Gastrocnemius medialis (tissue), 4 donors: ENCODE results near the gene AVL9. TPM values are rescaled to one million over a fixed set of nuclear protein-coding genes. Genes with fewer than 3 reads are reported as not detected.

Source experiments
- ATAC-seq, 2 donors: fragments of 150-250 bp; one replicate each; pipeline ENCODE4 v1.9.1; 2016
- DNase-seq, 2 donors: peaks; one replicate each; pipeline ENCODE4 v3.0.0-alpha.2; 2019
- H3K27ac ChIP-seq, 4 donors: fragments of 200-600 bp; sonication (generic); 1 replicate in 1 of 4; 2 replicates in 3 of 4; pipeline ENCODE4 v1.5.1; 2016 to 2018; ENCODE audit warnings: mild to moderate bottlenecking in 2 of 4, moderate library complexity in 1 of 4
- H3K27me3 ChIP-seq, 3 donors: fragments of 200-600 bp; sonication (generic) in 2 of 3; 1 replicate in 1 of 3; 2 replicates in 2 of 3; pipeline versions ENCODE4 v1.5.1 to v1.6.0; 2016 to 2019; ENCODE audit warnings: mild to moderate bottlenecking in 1 of 3, moderate library complexity in 1 of 3
- H3K36me3 ChIP-seq, 2 donors: fragments of 200-600 bp; sonication (generic) in 1 of 2; one replicate each; pipeline ENCODE4 v1.5.1; 2017 to 2018
- H3K4me1 ChIP-seq, 2 donors: fragments of 200-600 bp; sonication (generic) in 1 of 2; one replicate each; pipeline ENCODE4 v1.5.1; 2016 to 2017; ENCODE audit warnings: mild to moderate bottlenecking in 2 of 2
- H3K4me3 ChIP-seq, 4 donors: fragments of 200-600 bp; sonication (generic) in 3 of 4; 1 replicate in 1 of 4; 2 replicates in 3 of 4; pipeline ENCODE4 v1.5.1; 2016 to 2019; ENCODE audit warnings: mild to moderate bottlenecking in 2 of 4
- H3K9me3 ChIP-seq, 3 donors: fragments of 200-600 bp; sonication (generic) in 2 of 3; 1 replicate in 1 of 3; 2 replicates in 2 of 3; pipeline ENCODE4 v1.5.1; 2016 to 2019
- POLR2A ChIP-seq, 2 donors: fragments of 450-650 bp; IDR thresholded peaks; one replicate each; pipeline ENCODE4 v1.6.1; 2017; ENCODE audit warnings: antibody characterized with exemption in 2 of 2, mild to moderate bottlenecking in 2 of 2, moderate library complexity in 2 of 2
- in situ Hi-C, 4 donors: fragments of 200-750 bp; cut with MboI; loops; one replicate each; pipeline versions ENCODE4 v1.15.0 to v1.8.0; 2017; ENCODE audit warnings: low sequenced_read_pairs in 4 of 4
- intact Hi-C: fragments of 100-400 bp; cut with DNase I; formaldehyde crosslinking; loops from one replicate; pipeline ENCODE4 v1.15.1; 2023; ENCODE audit warnings: low total_unique reads
- total RNA-seq, 4 donors: library from RNA; depleted of rRNA; stranded (reverse); fragments of >200 nt; gene quantifications; one replicate each; pipeline versions ENCODE4 v1.1.0 to v1.2.3, GENCODE V29; 2016
- TF ChIP-seq, protein P1 (sequence below), 5 experiments: fragments of 450-650 bp in 3 of 5; fragments of 200-600 bp in 2 of 5; sonication (generic) in 2 of 5; IDR thresholded peaks in 4 of 5; conservative IDR thresholded peaks in 1 of 5; 1 replicate in 4 of 5; 2 replicates in 1 of 5; pipeline ENCODE4 v1.5.1; 2016 to 2019; ENCODE audit warnings: antibody characterized with exemption in 5 of 5, mild to moderate bottlenecking in 3 of 5, moderate library complexity in 3 of 5

Gene AVL9
- total RNA-seq, 4 donors from 2014 or later: 22.3 to 27.6 (median 25.5) TPM

DNA sequence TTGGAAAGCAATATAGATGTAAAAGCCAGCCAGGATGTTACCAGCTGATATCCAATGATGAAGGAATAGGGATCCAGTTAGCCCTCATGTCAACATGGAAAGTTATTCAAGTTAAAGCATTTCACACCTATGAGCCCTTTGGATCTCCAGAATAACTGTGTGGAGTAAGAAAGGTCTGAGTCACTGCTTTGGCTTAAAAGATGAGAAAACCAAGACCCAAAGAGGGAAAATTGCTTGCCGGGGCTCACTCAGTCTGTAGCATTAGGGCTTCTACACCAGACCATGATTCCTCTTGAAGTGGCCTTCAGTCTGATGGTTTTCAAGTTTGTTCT is 17.7 kb upstream of the AVL9 start:
- Histone ChIP-seq H3K36me3 (no peaks in the 10 kb centered on the region), H3K27me3 (no peaks in the 10 kb centered on the region), H3K27ac (no peak overlapping the region), H3K4me1 (no peaks in the 10 kb centered on the region), H3K9me3 (no peaks in the 10 kb centered on the region), H3K4me3 (no peak overlapping the region)
- TF ChIP-seq, protein P1, sequence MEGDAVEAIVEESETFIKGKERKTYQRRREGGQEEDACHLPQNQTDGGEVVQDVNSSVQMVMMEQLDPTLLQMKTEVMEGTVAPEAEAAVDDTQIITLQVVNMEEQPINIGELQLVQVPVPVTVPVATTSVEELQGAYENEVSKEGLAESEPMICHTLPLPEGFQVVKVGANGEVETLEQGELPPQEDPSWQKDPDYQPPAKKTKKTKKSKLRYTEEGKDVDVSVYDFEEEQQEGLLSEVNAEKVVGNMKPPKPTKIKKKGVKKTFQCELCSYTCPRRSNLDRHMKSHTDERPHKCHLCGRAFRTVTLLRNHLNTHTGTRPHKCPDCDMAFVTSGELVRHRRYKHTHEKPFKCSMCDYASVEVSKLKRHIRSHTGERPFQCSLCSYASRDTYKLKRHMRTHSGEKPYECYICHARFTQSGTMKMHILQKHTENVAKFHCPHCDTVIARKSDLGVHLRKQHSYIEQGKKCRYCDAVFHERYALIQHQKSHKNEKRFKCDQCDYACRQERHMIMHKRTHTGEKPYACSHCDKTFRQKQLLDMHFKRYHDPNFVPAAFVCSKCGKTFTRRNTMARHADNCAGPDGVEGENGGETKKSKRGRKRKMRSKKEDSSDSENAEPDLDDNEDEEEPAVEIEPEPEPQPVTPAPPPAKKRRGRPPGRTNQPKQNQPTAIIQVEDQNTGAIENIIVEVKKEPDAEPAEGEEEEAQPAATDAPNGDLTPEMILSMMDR (IDR thresholded peaks at IDR 0.05 in 4 of 5, conservative IDR thresholded peaks at IDR 0.05 in 1 of 5): no peak
- TF ChIP-seq POLR2A (IDR thresholded peaks at IDR 0.05): no peak
- no peak for ATAC-seq
- no peak for DNase-seq
- in situ Hi-C loops (loop anchor here in 3 of 4 donors (25.0 kb wide), 4 partner anchors 585 to 740 kb away; partner anchors contain the start of genes BBS9 (in 1 of the 3) and NT5C3A (in 1 of the 3)), intact Hi-C loops (no loop called here)

DNA sequence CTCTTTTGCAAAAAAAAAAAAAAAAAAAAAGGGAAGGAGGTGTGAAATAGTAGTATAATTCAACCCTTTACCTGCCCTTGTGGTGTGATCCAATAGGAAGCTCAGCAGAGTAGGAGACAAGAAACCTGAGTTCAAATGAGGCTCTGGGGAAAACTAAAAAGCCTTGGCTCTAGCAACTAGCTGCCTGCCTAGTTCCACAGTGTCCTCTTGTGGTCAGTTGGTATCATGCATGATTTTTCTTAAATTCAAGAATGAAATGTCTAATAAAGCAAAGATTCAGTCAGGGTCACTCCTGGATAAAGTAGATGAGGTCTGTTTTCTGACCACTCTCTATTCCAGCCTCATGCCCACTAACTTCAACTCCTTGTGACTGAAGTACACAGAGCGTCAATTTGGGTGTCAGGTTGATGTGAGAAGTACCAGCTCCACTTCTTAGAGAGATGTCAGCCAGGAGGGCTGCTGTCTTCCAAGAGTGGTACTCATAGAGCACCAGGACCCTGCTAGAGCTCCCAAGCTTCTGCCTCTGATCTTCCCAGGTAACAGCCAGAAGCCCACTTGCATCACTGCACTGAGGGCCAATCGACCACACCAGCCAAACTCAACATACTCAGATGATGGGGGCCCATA is 15.6 kb upstream of the AVL9 start:
- ATAC-seq (no peak), DNase-seq (no peak)
- Histone ChIP-seq H3K27ac (no peak overlapping the region), H3K9me3 (no peaks in the 10 kb centered on the region), H3K4me3 (no peak overlapping the region), H3K4me1 (no peaks in the 10 kb centered on the region), H3K27me3 (no peaks in the 10 kb centered on the region), H3K36me3 (no peaks in the 10 kb centered on the region)
- TF ChIP-seq, protein P1 (IDR thresholded peaks at IDR 0.05 in 4 of 5, conservative IDR thresholded peaks at IDR 0.05 in 1 of 5): peak in 3 of 5 experiments; percentile 11 to 50 (median 47)
- no peak for TF ChIP-seq POLR2A (IDR thresholded peaks at IDR 0.05)
- in situ Hi-C loops: loop anchor here in 3 of 4 donors (25.0 kb wide), 4 partner anchors 583 to 742 kb away; partner anchors contain the start of genes BBS9 (in 1 of the 3) and NT5C3A (in 1 of the 3)
- intact Hi-C loops: no loop called here

DNA sequence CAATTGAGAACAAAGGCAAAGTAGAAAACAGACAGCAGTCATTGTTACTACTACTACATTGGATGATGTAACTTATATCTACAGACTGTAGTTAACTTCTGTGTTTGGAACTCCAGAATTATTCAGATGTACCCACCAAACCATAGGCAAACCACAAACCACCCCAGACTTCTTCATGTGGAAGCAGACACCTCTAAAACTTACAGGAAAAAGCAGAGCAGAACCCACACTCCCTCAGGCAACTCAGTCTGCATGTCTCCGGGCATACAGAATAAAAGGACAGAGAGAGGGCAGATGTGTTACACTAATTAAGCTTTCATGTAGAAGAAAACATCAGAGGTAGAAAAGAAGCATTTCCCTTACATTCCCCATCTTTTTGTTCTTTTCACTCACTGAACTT is 14.1 kb upstream of the AVL9 start:
- no peak for ATAC-seq

DNA sequence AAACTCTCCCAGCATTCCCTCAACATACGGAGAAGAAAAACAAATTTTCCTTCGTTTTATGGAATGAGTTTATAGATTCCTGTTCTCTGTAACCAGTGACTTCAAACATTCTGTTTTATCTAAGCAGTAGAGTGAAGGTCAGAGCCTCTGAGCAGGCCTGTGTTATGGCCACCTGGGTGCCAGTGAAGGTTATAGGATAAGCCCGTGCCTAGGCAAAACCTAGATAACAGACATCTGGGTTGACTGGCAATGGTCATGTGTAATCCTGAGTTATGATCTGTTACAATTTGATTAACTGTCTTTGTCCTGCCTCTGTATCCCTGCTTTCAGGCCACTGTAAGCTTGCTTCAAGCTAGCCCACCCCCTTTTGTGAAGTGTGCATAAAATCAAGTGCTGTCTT is 13.4 kb upstream of the AVL9 start:
- H3K4me1 ChIP-seq: no peaks in the 10 kb centered on the region
- in situ Hi-C loops (loop anchor here in 3 of 4 donors (25.0 kb wide), 4 partner anchors 580 to 745 kb away; partner anchors contain the start of genes BBS9 (in 1 of the 3) and NT5C3A (in 1 of the 3)), intact Hi-C loops (no loop called here)
- no peak overlapping the region for H3K4me3 ChIP-seq
- DNase-seq (no peak), ATAC-seq (no peak)
- H3K27ac ChIP-seq: no peak overlapping the region
- peaks cover 0 to 11% of the 10 kb centered on the region in 2 donors for H3K36me3 ChIP-seq
- H3K9me3 ChIP-seq: no peaks in the 10 kb centered on the region
- TF ChIP-seq POLR2A (IDR thresholded peaks at IDR 0.05): no peak
- no peaks in the 10 kb centered on the region for H3K27me3 ChIP-seq

More for the DNA sequence above, 14.1 kb upstream of the AVL9 start:
- no peaks in the 10 kb centered on the region for H3K27me3 ChIP-seq
- H3K9me3 ChIP-seq: no peaks in the 10 kb centered on the region
- no peak for TF ChIP-seq POLR2A (IDR thresholded peaks at IDR 0.05)
- TF ChIP-seq, protein P1 (IDR thresholded peaks at IDR 0.05 in 4 of 5, conservative IDR thresholded peaks at IDR 0.05 in 1 of 5): no peak
- H3K4me1 ChIP-seq: no peaks in the 10 kb centered on the region
- H3K27ac ChIP-seq: no peak overlapping the region
- intact Hi-C loops (no loop called here), in situ Hi-C loops (loop anchor here in 3 of 4 donors (25.0 kb wide), 4 partner anchors 581 to 744 kb away; partner anchors contain the start of genes BBS9 (in 1 of the 3) and NT5C3A (in 1 of the 3))
- H3K4me3 ChIP-seq: no peak overlapping the region
- no peak for DNase-seq
- H3K36me3 ChIP-seq: peaks cover 0 to 3% of the 10 kb centered on the region in 2 donors

DNA sequence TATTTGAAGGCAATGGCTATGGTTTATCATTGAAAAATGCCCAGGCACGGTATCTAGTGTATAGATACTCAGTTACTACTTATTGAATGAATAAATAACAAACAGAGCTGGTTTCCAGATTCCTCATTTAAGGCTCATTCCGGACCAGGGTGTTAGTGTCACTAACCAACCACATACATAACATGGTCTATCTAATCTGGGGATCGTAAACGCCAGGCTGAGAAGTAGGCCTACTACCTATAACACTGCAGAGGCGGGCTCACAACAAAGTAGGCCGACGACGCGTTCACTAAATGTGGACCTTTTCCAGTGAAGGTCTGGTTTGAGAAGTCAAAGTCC is 5.5 kb upstream of the AVL9 start:
- DNase-seq (no peak), ATAC-seq (no peak)
- Histone ChIP-seq H3K4me3 (peak overlapping the region; percentile 71 to 84 (median 82)), H3K4me1 (peaks cover 13 to 17% of the 10 kb centered on the region in 2 donors), H3K9me3 (no peaks in the 10 kb centered on the region), H3K27me3 (no peaks in the 10 kb centered on the region), H3K36me3 (peaks cover 0 to 20% of the 10 kb centered on the region in 2 donors), H3K27ac (peak overlapping the region; percentile 86 to 92 (median 88))
- TF ChIP-seq, protein P1 (IDR thresholded peaks at IDR 0.05 in 4 of 5, conservative IDR thresholded peaks at IDR 0.05 in 1 of 5): no peak
- no peak for TF ChIP-seq POLR2A (IDR thresholded peaks at IDR 0.05)
- intact Hi-C loops (loop anchor here (2.0 to 10.0 kb wide), 7 partner anchors 43 to 635 kb away; partner anchors contain the start of genes BBS9 and KBTBD2), in situ Hi-C loops (loop anchor here in 3 of 4 donors (25.0 kb wide), 4 partner anchors 573 to 752 kb away; partner anchors contain the start of genes BBS9 (in 1 of the 3) and NT5C3A (in 1 of the 3))
